ENCODE results near the gene ADCY2. TPM values are rescaled to one million over a fixed set of nuclear protein-coding genes. Genes with fewer than 3 reads are reported as not detected.

The ADCY2 gene
- total RNA-seq, 2 experiments from 2014 or later: not detected

- Histone ChIP-seq H2AFZ (ENCODE audit: low read length) (no peak overlapping the region), H4K20me1 (ENCODE audit: insufficient read depth, low read length) (peaks cover 35% of the 10 kb centered on the region), H3K9me3 (ENCODE audit: low read length) (no peaks in the 10 kb centered on the region), H3K9me2 (ENCODE audit: insufficient read depth, low read length) (no peaks in the 10 kb centered on the region), H3K4me1 (ENCODE audit: insufficient read depth, low read length, poor library complexity, severe bottlenecking) (peaks cover 37% of the 10 kb centered on the region), H3K4me2 (ENCODE audit: low read length) (peak overlapping the region; percentile 90), H3K79me2 (ENCODE audit: insufficient read depth, low read depth, low read length) (peaks cover 68% of the 10 kb centered on the region), H3K36me3 (ENCODE audit: insufficient read depth, low read length) (peaks cover 75% of the 10 kb centered on the region), H3K4me3 (ENCODE audit: low read depth, low read length, poor library complexity, severe bottlenecking) (peak overlapping the region; percentile 97), H3K27ac (ENCODE audit: low read depth, low read length, poor library complexity, severe bottlenecking) (peak overlapping the region; percentile 59)
- intact Hi-C loops (cut with micrococcal nuclease; ENCODE audit: unreplicated experiment): no loop called here
- ChIA-PET POLR2A (interaction anchor here (0.6 to 2.5 kb wide), 9 partner anchors 8 to 32 kb away, joined by 3 to 6 read pairs (median 4); no protein-coding TSS in a partner anchor), CTCF (ENCODE audit: unreplicated experiment) (interaction anchor here (1.5 kb wide), 1 partner anchor 14 kb away, joined by 8 read pairs; no protein-coding TSS in a partner anchor)
- DNase-seq (ENCODE audit: low spot score): peak; percentile 21
- no TSS peak for BruUV-seq (replicated peaks)
- TF ChIP-seq, protein P1, sequence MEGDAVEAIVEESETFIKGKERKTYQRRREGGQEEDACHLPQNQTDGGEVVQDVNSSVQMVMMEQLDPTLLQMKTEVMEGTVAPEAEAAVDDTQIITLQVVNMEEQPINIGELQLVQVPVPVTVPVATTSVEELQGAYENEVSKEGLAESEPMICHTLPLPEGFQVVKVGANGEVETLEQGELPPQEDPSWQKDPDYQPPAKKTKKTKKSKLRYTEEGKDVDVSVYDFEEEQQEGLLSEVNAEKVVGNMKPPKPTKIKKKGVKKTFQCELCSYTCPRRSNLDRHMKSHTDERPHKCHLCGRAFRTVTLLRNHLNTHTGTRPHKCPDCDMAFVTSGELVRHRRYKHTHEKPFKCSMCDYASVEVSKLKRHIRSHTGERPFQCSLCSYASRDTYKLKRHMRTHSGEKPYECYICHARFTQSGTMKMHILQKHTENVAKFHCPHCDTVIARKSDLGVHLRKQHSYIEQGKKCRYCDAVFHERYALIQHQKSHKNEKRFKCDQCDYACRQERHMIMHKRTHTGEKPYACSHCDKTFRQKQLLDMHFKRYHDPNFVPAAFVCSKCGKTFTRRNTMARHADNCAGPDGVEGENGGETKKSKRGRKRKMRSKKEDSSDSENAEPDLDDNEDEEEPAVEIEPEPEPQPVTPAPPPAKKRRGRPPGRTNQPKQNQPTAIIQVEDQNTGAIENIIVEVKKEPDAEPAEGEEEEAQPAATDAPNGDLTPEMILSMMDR (conservative IDR thresholded peaks at IDR 0.05; ENCODE audit: low read length): no peak
- no peak for TF ChIP-seq EZH2phosphoT487 (IDR thresholded peaks at IDR 0.05; ENCODE audit: borderline replicate concordance, low read depth, low read length)
These were observed 477.3 kb downstream of the ADCY2 start for GRCh38 chr5:7873216-7873615.

DNA sequence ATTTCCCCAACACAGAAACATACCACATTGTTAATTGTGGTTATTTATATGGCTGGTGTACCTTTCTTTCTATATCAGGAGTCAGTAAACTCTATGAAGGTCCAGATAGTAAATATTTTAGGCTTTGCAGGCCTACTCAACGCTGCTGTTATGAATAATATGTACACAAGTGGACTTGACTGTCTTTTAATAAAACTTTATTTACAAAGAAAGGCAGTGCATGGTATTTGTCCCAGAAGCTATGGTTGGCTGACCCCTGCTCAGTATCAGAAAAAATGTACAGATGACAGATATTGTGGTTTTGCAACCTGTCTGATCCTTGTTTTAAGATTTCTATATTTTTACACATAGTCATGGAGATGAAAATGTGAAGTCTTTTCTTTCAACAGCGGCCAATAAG, 478.7 kb downstream of the ADCY2 start:
- H3K36me3 ChIP-seq (ENCODE audit: insufficient read depth, low read length): peaks cover 89% of the 10 kb centered on the region
- POLR2A ChIA-PET: interaction anchor here (0.8 to 1.2 kb wide), 2 partner anchors 11 to 13 kb away, joined by 3 to 7 read pairs; no protein-coding TSS in a partner anchor

DNA sequence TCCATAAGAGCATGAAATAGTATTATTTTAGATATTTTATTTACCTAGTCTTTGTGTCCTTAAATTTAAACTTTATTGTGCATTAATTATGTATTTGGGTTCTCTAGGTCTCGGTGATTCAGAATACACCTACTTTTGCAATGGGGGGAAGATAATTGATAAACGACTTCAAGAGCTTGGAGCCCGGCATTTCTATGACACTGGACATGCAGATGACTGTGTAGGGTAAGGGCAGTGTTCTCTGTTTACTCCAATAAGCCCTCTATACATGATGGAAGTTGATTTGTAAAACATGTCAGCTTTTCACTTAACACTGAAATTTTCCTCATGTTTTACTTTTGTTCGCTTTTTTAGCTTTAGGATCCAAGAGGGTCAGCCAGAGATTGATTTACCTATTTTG, 479.2 kb downstream of the ADCY2 start:
- ChIA-PET POLR2A (interaction anchor here (1.2 kb wide), 1 partner anchor 11 kb away, joined by 3 read pairs; no protein-coding TSS in a partner anchor), CTCF (ENCODE audit: unreplicated experiment) (interaction anchor here (1.2 kb wide), 1 partner anchor 15 kb away, joined by 3 read pairs; no protein-coding TSS in a partner anchor)
- no peak for DNase-seq (ENCODE audit: low spot score)
- Histone ChIP-seq H3K36me3 (ENCODE audit: insufficient read depth, low read length) (peaks cover 94% of the 10 kb centered on the region), H3K79me2 (ENCODE audit: insufficient read depth, low read depth, low read length) (peaks cover 51% of the 10 kb centered on the region), H2AFZ (ENCODE audit: low read length) (no peak overlapping the region), H3K4me2 (ENCODE audit: low read length) (no peak overlapping the region), H3K9me3 (ENCODE audit: low read length) (no peaks in the 10 kb centered on the region), H3K9me2 (ENCODE audit: insufficient read depth, low read length) (no peaks in the 10 kb centered on the region), H4K20me1 (ENCODE audit: insufficient read depth, low read length) (peaks cover 29% of the 10 kb centered on the region), H3K27ac (ENCODE audit: low read depth, low read length, poor library complexity, severe bottlenecking) (no peak overlapping the region), H3K4me3 (ENCODE audit: low read depth, low read length, poor library complexity, severe bottlenecking) (no peak overlapping the region), H3K4me1 (ENCODE audit: insufficient read depth, low read length, poor library complexity, severe bottlenecking) (peaks cover 37% of the 10 kb centered on the region)
- intact Hi-C loops (cut with micrococcal nuclease; ENCODE audit: unreplicated experiment): no loop called here
- BruUV-seq (replicated peaks): no TSS peak
- TF ChIP-seq EZH2phosphoT487 (IDR thresholded peaks at IDR 0.05; ENCODE audit: borderline replicate concordance, low read depth, low read length): no peak
- TF ChIP-seq, protein P1 (conservative IDR thresholded peaks at IDR 0.05; ENCODE audit: low read length): no peak

More for the DNA sequence above, 478.7 kb downstream of the ADCY2 start:
- Histone ChIP-seq H3K79me2 (ENCODE audit: insufficient read depth, low read depth, low read length) (peaks cover 56% of the 10 kb centered on the region), H3K9me2 (ENCODE audit: insufficient read depth, low read length) (no peaks in the 10 kb centered on the region), H4K20me1 (ENCODE audit: insufficient read depth, low read length) (peaks cover 33% of the 10 kb centered on the region), H3K4me1 (ENCODE audit: insufficient read depth, low read length, poor library complexity, severe bottlenecking) (peaks cover 37% of the 10 kb centered on the region), H3K9me3 (ENCODE audit: low read length) (no peaks in the 10 kb centered on the region), H3K4me2 (ENCODE audit: low read length) (no peak overlapping the region), H2AFZ (ENCODE audit: low read length) (no peak overlapping the region), H3K27ac (ENCODE audit: low read depth, low read length, poor library complexity, severe bottlenecking) (no peak overlapping the region), H3K4me3 (ENCODE audit: low read depth, low read length, poor library complexity, severe bottlenecking) (no peak overlapping the region)
- BruUV-seq (replicated peaks): no TSS peak
- TF ChIP-seq, protein P1 (conservative IDR thresholded peaks at IDR 0.05; ENCODE audit: low read length): no peak
- TF ChIP-seq EZH2phosphoT487 (IDR thresholded peaks at IDR 0.05; ENCODE audit: borderline replicate concordance, low read depth, low read length): no peak
- CTCF ChIA-PET (ENCODE audit: unreplicated experiment): interaction anchor here (1.2 kb wide), 1 partner anchor 14 kb away, joined by 3 read pairs; no protein-coding TSS in a partner anchor
- no peak for DNase-seq (ENCODE audit: low spot score)
- intact Hi-C loops (cut with micrococcal nuclease; ENCODE audit: unreplicated experiment): no loop called here

All from OCI-LY7 (cell line).